BJ (cell line): ENCODE measurements around the gene KRTAP10-4. TPM values are rescaled to one million over a fixed set of nuclear protein-coding genes. Genes with fewer than 3 reads are reported as not detected.

Experiments used
- CTCF ChIA-PET: fragments of 350-600 bp; formaldehyde crosslinking; extraction: SDS; loops from one replicate; lab custom pipeline; 2021; ENCODE audit warnings: antibody characterized with exemption, inconsistent platforms; lab: Yijun Ruan, JAX
- POLR2A ChIA-PET: fragments of 300-600 bp; sonication (Branson Sonifier 250); formaldehyde crosslinking; extraction: SDS; loops from one replicate; lab custom pipeline; 2021; ENCODE audit warnings: antibody characterized with exemption; lab: Charles Lee
- DNase-seq: peaks from one replicate; pipeline ENCODE4 v3.0.0-alpha.2; 2011; ENCODE audit warnings: low read depth
- H3K27me3 ChIP-seq: 2 replicates; pipeline ENCODE4 v1.6.0; 2011; ENCODE audit warnings: low read length; ENCODE audit not compliant: control insufficient read depth, insufficient read depth
- H3K36me3 ChIP-seq: 2 replicates; pipeline ENCODE4 v1.5.1; 2011; ENCODE audit warnings: low read length; ENCODE audit not compliant: control insufficient read depth, insufficient read depth
- H3K4me3 ChIP-seq: 2 replicates; pipeline ENCODE4 v1.5.1; 2011; ENCODE audit warnings: low read depth, mild to moderate bottlenecking, control low read depth, low read length
- polyA plus RNA-seq: library from polyadenylated mRNA; depleted of rRNA; stranded (reverse); fragments of >200 nt; gene quantifications from 2 replicates; pipeline ENCODE4 v1.2.3, GENCODE V29; 2011
- TF ChIP-seq, protein P1 (sequence below): IDR thresholded peaks from 2 replicates; pipeline ENCODE4 v1.5.1; 2011; ENCODE audit warnings: low read depth, mild to moderate bottlenecking, control low read depth, inconsistent platforms, low read length, moderate library complexity; ENCODE audit not compliant: insufficient read depth

KRTAP10-4 gene
- polyA plus RNA-seq, 1 experiment: not detected

DNA sequence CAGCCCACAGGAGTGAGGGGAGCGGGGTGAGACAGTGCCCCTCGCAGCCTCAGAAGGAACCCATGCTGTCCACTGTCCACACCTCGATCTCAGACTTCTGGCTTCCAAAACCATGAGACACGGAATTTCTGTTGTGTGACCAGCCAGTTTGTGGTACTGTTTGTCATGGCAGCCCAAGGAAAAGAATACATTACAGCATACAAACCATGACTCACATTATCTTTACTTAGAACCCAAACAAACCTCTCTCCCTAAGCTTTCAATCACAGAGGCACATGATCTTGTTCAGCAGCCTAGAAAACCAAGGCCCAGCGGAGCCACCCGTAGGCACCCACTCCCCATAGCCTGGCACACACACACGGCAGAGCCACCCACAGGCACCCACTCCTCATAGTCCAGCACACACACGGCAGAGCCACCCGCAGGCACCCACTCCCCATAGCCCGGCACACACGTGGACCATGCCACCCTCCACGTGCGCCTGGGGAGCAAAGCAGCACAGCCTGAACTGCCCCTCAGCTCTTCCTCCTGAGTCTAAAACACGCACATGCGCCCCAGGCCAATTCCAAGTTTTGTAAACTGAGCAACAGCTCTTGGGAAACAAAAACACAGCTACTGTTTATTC, 458 bp upstream of the KRTAP10-4 start:
- TF ChIP-seq, protein P1, sequence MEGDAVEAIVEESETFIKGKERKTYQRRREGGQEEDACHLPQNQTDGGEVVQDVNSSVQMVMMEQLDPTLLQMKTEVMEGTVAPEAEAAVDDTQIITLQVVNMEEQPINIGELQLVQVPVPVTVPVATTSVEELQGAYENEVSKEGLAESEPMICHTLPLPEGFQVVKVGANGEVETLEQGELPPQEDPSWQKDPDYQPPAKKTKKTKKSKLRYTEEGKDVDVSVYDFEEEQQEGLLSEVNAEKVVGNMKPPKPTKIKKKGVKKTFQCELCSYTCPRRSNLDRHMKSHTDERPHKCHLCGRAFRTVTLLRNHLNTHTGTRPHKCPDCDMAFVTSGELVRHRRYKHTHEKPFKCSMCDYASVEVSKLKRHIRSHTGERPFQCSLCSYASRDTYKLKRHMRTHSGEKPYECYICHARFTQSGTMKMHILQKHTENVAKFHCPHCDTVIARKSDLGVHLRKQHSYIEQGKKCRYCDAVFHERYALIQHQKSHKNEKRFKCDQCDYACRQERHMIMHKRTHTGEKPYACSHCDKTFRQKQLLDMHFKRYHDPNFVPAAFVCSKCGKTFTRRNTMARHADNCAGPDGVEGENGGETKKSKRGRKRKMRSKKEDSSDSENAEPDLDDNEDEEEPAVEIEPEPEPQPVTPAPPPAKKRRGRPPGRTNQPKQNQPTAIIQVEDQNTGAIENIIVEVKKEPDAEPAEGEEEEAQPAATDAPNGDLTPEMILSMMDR: no peak
- CTCF ChIA-PET: interaction anchor here (0.7 kb wide), 1 partner anchor 36 kb away, joined by 3 read pairs; no protein-coding TSS in a partner anchor
- Histone ChIP-seq H3K4me3 (no peak overlapping the region), H3K27me3 (no peaks in the 10 kb centered on the region), H3K36me3 (no peaks in the 10 kb centered on the region)
- DNase-seq: no peak
- POLR2A ChIA-PET: no interaction called here

DNA sequence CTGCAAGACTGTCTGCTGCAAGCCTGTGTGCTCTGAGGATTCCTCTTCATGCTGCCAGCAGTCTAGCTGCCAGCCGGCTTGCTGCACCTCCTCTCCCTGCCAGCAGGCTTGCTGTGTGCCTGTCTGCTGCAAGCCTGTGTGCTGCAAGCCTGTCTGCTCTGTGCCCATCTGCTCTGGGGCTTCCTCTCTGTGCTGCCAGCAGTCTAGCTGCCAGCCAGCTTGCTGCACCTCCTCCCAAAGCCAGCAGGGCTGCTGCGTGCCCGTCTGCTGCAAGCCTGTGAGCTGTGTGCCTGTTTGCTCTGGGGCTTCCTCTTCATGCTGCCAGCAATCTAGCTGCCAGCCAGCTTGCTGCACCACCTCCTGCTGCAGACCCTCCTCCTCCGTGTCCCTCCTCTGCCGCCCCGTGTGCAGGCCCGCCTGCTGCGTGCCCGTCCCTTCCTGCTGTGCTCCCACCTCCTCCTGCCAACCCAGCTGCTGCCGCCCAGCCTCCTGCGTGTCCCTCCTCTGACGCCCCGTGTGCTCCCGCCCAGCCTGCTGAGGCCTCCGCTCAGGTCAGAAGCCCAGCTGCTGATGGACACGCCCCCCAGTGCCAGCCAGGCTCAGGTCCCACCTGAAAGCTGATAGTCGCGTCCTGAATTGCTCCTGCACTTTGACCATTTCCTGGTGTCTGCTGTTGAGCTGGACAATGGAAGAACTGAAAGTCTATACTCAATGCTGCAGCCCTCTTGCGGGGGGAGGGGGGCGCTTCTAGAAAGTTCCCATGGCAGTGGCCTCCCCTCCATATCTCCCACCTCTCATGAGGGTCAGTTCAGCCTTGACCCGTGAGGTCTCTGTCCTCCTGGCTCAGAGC, 1.2 kb downstream of the KRTAP10-4 start:
- POLR2A ChIA-PET: no interaction called here
- H3K36me3 ChIP-seq: no peaks in the 10 kb centered on the region
- no peak for DNase-seq
- TF ChIP-seq, protein P1: no peak
- CTCF ChIA-PET: interaction anchor here (1.2 kb wide), 1 partner anchor 10 kb away, joined by 3 read pairs; no protein-coding TSS in a partner anchor
- no peaks in the 10 kb centered on the region for H3K27me3 ChIP-seq
- H3K4me3 ChIP-seq: no peak overlapping the region

DNA sequence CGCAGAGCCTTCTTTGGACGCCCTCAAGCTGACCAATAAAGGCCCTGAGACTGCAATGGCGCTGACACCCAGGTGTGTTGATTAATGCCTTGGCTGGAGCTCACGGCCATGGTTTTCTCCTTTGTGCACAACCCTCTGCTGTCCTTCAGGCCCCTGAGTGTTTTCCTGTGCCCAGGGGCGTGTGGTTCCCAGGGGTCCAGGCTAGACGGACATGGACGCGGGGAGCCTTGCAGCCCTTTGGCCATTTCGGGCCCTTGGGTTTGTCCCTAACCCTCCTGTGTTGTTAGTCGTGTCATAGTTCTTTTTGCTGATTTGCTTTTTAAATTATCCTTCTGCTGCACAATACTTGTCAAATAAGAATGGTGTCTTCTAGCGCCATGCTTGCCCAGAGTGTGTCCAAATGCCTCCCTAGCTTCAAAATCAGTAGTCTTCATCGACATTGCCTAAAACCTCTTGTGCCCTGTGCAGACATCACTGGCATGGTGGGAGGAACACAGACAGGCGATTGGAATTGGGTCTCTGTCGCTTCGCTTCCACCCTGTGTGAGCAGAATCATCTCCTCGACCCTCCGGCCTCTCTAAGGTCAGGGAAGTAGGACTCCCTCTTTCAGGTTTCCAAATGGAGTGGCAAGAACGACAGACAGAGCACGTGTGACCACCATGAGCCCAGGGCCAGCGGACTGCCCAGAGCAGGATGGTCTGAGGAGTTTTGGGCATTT, 1.9 kb downstream of the KRTAP10-4 start:
- Histone ChIP-seq H3K4me3 (no peak overlapping the region), H3K27me3 (no peaks in the 10 kb centered on the region), H3K36me3 (no peaks in the 10 kb centered on the region)
- DNase-seq: no peak
- TF ChIP-seq, protein P1: no peak
- POLR2A ChIA-PET: no interaction called here
- CTCF ChIA-PET: interaction anchor here (1.2 kb wide), 1 partner anchor 9 kb away, joined by 3 read pairs; no protein-coding TSS in a partner anchor

DNA sequence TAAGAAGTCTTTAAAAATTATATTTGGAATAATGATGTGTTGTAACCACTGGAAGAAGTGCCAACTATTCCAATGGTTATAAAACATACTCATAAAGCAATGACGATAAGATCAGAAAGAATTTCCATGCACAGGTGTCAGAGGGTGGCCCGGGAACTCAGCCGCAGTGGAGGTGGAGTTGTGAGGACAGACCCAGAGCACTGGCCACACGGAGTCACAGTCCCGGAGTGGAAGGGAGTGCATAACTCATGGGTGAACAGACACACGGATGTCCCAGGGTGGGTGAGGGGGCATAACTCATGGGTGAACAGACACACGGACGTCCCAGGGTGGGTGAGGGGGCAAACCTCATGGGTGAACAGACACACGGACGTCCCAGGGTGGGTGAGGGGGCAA, 2.5 kb downstream of the KRTAP10-4 start:
- POLR2A ChIA-PET: no interaction called here
- CTCF ChIA-PET: no interaction called here
- H3K36me3 ChIP-seq: no peaks in the 10 kb centered on the region
- H3K4me3 ChIP-seq: no peak overlapping the region
- TF ChIP-seq, protein P1: no peak
- no peak for DNase-seq
- H3K27me3 ChIP-seq: no peaks in the 10 kb centered on the region
